SKM-1 (cell line): Measurements from ENCODE around the gene DDX39A.
"Not testable (repeated sequence)": the region's sequence is repeated elsewhere in the genome, so short reads cannot be mapped to it uniquely, and the experiment has no call there.

Experiments used
- DNase-seq: peaks from one replicate; lab custom pipeline; 2025; ENCODE audit not compliant: unreplicated experiment; lab: John Stamatoyannopoulos, UW

DDX39A gene

GRCh38 chr19:14391156-14391821 lies 27.9 kb downstream of the DDX39A start:
- no peak for DNase-seq

- no peak for DNase-seq
Observed at GRCh38 chr19:14390548-14390947, 28.6 kb downstream of the DDX39A start.

- no peak for DNase-seq
Observed at GRCh38 chr19:14385492-14385891, 33.6 kb downstream of the DDX39A start.

GRCh38 chr19:14383661-14384555 lies 35.2 kb downstream of the DDX39A start:
- DNase-seq, result peak; percentile 84

GRCh38 chr19:14381689-14382474 lies 37.3 kb downstream of the DDX39A start:
- DNase-seq, result peak; percentile 70

- DNase-seq, result no peak
Observed at GRCh38 chr19:14379294-14380065, 39.7 kb downstream of the DDX39A start.

GRCh38 chr19:14378890-14379289 lies 40.3 kb downstream of the DDX39A start:
- no peak for DNase-seq

GRCh38 chr19:14377883-14378328 lies 41.2 kb downstream of the DDX39A start:
- no peak for DNase-seq

- no peak for DNase-seq
Observed at GRCh38 chr19:14375582-14376291, 43.4 kb downstream of the DDX39A start.

- peak; percentile 96 for DNase-seq
Observed at GRCh38 chr19:14375055-14375581, 44.0 kb downstream of the DDX39A start.

GRCh38 chr19:14374313-14374712 lies 44.8 kb downstream of the DDX39A start:
- not testable (repeated sequence) for DNase-seq

GRCh38 chr19:14372384-14373077 lies 46.6 kb downstream of the DDX39A start:
- DNase-seq, result not testable (repeated sequence)

- DNase-seq, result no peak
Observed at GRCh38 chr19:14371301-14371821, 47.8 kb downstream of the DDX39A start.

GRCh38 chr19:14370940-14371280 lies 48.2 kb downstream of the DDX39A start:
- DNase-seq, result no peak

GRCh38 chr19:14370169-14370939 lies 48.8 kb downstream of the DDX39A start:
- no peak for DNase-seq

- no peak for DNase-seq
Observed at GRCh38 chr19:14369399-14370168, 49.6 kb downstream of the DDX39A start.

GRCh38 chr19:14368011-14368513 lies 51.1 kb downstream of the DDX39A start:
- DNase-seq, result no peak
